Right lung (tissue), 5 donors: ENCODE data around the gene ROR2. TPM values are rescaled to one million over a fixed set of nuclear protein-coding genes. Genes with fewer than 3 reads are reported as not detected.

Experiments
- DNase-seq, 2 donors: peaks; one replicate each; pipeline ENCODE4 v3.0.0-alpha.2; 2013
- polyA plus RNA-seq, 5 donors: library from polyadenylated mRNA; unstranded; fragments of 120-200 nt; gene quantifications; one replicate each; pipeline versions ENCODE4 v1.2.1 to v1.2.3, GENCODE V29; 2013; ENCODE audit warnings: inconsistent platforms in 1 of 5, low replicate concordance in 1 of 5; ENCODE audit not compliant: insufficient read length in 5 of 5, insufficient read depth in 1 of 5

The ROR2 gene
- polyA plus RNA-seq, 5 donors = 24.4 to 33.5 (median 29.7) TPM

GRCh38 chr9:91903126-91903911, 46.7 kb downstream of the ROR2 start:
- DNase-seq = no peak

- DNase-seq = no peak
These were observed 47.4 kb downstream of the ROR2 start for GRCh38 chr9:91902475-91903125.

GRCh38 chr9:91900797-91901177, 49.2 kb downstream of the ROR2 start:
- DNase-seq = no peak

- DNase-seq = no peak
These were observed 49.8 kb downstream of the ROR2 start for GRCh38 chr9:91900055-91900796.

- no peak for DNase-seq
These were observed 50.4 kb downstream of the ROR2 start for GRCh38 chr9:91899594-91899993.

- no peak for DNase-seq
These were observed 50.8 kb downstream of the ROR2 start for GRCh38 chr9:91899219-91899563.

- DNase-seq = no peak
These were observed 51.4 kb downstream of the ROR2 start for GRCh38 chr9:91898451-91899218.

- DNase-seq = no peak
These were observed 52.8 kb downstream of the ROR2 start for GRCh38 chr9:91897201-91897600.

GRCh38 chr9:91896513-91897121, 53.4 kb downstream of the ROR2 start:
- DNase-seq = no peak

- no peak for DNase-seq
These were observed 53.9 kb downstream of the ROR2 start for GRCh38 chr9:91896097-91896496.

GRCh38 chr9:91894536-91894935, 55.5 kb downstream of the ROR2 start:
- DNase-seq = no peak

GRCh38 chr9:91894023-91894422, 56.0 kb downstream of the ROR2 start:
- no peak for DNase-seq

GRCh38 chr9:91891915-91892314, 58.1 kb downstream of the ROR2 start:
- DNase-seq = no peak

GRCh38 chr9:91890662-91891061, 59.4 kb downstream of the ROR2 start:
- DNase-seq = no peak

- DNase-seq = no peak
These were observed 60.7 kb downstream of the ROR2 start for GRCh38 chr9:91889161-91889911.

- DNase-seq = no peak
These were observed 63.5 kb downstream of the ROR2 start for GRCh38 chr9:91886414-91887076.

GRCh38 chr9:91885746-91886413, 64.1 kb downstream of the ROR2 start:
- no peak for DNase-seq

- DNase-seq = no peak
These were observed 65.0 kb downstream of the ROR2 start for GRCh38 chr9:91884696-91885687.
